MM.1S (cell line): ENCODE measurements around the gene OSTF1.

Source experiments
- EZH2 ChIP-seq: fragments of 300-600 bp; sonication (generic); optimal IDR thresholded peaks from 2 replicates; pipeline ENCODE3; 2017; ENCODE audit warnings: low read depth, mild to moderate bottlenecking, antibody characterized with exemption, low read length, mixed read lengths
- EZH2phosphoT487 ChIP-seq: fragments of 300-600 bp; sonication (generic); IDR thresholded peaks from 2 replicates; pipeline ENCODE4 v1.6.1; 2018; ENCODE audit warnings: antibody characterized with exemption, low read length
- TF ChIP-seq, protein P1 (sequence below): fragments of 300-600 bp; sonication (generic); IDR thresholded peaks from 2 replicates; pipeline ENCODE4 v1.5.1; 2016; ENCODE audit warnings: antibody characterized with exemption, low read length, mixed read lengths

DNA sequence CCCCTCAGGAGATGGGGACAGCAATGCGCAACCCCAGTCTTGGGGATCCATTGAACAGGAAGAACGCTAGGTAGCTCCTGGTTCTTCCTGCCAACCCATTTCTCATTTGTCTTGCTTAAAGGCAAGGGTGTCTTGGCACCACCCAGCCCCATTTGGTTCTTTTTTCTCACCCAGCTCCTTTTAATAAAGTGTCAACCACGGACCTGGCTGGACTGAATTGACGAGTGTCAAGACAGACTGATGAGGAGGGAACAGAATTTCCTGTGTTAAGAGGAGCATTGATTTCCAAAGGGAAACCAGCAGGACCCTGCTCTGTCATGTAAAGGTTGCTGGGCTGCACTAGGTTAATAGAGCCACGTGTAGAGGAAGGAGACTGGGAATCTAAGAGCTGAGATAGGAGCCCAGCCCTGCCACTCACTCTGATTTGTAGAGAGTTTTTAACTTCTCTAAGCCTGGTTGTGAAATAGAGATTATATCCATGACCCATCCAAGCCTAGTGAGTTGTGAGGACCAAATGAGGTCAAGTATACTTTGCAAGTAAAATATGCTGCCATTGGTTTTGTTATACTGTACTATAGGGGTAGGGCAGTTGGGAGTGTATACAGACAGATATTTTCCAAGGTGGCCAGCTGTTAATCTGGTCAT is 33.7 kb downstream of the OSTF1 start:
- TF ChIP-seq, protein P1, sequence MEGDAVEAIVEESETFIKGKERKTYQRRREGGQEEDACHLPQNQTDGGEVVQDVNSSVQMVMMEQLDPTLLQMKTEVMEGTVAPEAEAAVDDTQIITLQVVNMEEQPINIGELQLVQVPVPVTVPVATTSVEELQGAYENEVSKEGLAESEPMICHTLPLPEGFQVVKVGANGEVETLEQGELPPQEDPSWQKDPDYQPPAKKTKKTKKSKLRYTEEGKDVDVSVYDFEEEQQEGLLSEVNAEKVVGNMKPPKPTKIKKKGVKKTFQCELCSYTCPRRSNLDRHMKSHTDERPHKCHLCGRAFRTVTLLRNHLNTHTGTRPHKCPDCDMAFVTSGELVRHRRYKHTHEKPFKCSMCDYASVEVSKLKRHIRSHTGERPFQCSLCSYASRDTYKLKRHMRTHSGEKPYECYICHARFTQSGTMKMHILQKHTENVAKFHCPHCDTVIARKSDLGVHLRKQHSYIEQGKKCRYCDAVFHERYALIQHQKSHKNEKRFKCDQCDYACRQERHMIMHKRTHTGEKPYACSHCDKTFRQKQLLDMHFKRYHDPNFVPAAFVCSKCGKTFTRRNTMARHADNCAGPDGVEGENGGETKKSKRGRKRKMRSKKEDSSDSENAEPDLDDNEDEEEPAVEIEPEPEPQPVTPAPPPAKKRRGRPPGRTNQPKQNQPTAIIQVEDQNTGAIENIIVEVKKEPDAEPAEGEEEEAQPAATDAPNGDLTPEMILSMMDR: no peak
- TF ChIP-seq EZH2 (no peak), EZH2phosphoT487 (no peak)
